HEK293T (cell line): Measurements from ENCODE around the gene PIP5K1B.

Experiments
- ARNT ChIP-seq: fragments of 450-650 bp; IDR thresholded peaks from 2 replicates; pipeline ENCODE4 v1.6.1; 2017; ENCODE audit warnings: mild to moderate bottlenecking
- CTBP1 ChIP-seq: fragments of 450-650 bp; IDR thresholded peaks from 2 replicates; pipeline ENCODE4 v1.6.1; 2016; ENCODE audit warnings: borderline replicate concordance
- FOXA1 ChIP-seq: fragments of 450-650 bp; IDR thresholded peaks from 2 replicates; pipeline ENCODE4 v1.6.1; 2016; ENCODE audit warnings: mild to moderate bottlenecking
- FOXM1 ChIP-seq: fragments of 450-650 bp; IDR thresholded peaks from 2 replicates; pipeline ENCODE4 v1.6.1; 2017; ENCODE audit warnings: mild to moderate bottlenecking, borderline replicate concordance
- HDGF ChIP-seq: fragments of 450-650 bp; IDR thresholded peaks from 2 replicates; pipeline ENCODE4 v1.6.1; 2017; ENCODE audit warnings: antibody characterized with exemption, borderline replicate concordance
- ZNF384 ChIP-seq: fragments of 450-650 bp; IDR thresholded peaks from 2 replicates; pipeline ENCODE4 v1.6.1; 2016

- TF ChIP-seq FOXM1 (no peak), HDGF (no peak), CTBP1 (no peak), FOXA1 (no peak), ARNT (no peak), ZNF384 (no peak)
Measured at GRCh38 chr9:68842568-68842967, 137.5 kb downstream of the PIP5K1B start.
